ENCODE measurements around the gene FEZ2. TPM values are rescaled to one million over a fixed set of nuclear protein-coding genes. Genes with fewer than 3 reads are reported as not detected.

FEZ2 gene
- total and polyA plus RNA-seq, 2 of the 8 experiments (the other 6 are each of a cell fraction or from before 2014, with no cell fraction given): 7.5 to 16.4 TPM

DNA sequence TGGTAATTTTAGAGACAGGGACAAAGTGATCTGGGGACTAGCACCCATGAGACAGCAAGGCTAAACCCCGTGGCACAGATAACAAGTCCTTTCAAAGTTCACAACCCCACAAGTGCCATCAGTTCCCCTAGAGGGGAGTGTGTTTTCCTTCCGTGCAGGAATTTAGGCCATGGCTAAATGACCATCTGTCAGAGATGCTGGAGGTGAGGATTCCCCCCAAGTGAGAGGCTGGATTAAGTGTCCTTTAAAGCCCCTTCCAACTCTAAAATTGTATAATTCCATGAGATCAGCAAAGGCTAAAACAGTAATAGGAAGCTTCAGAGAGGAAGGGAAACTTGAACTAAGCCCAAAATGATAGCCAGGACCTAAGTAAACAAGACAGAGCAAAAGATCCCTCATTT lies 8.7 kb downstream of the FEZ2 start:
- no peak overlapping the region for H2BK5ac ChIP-seq (ENCODE audit: low read depth, low read length)
- no peaks in the 10 kb centered on the region for H3K79me2 ChIP-seq (ENCODE audit: control insufficient read depth in 1 of 2, insufficient read depth in 2 of 2, low read length in 2 of 2)
- no peak overlapping the region for H3K9ac ChIP-seq (replicated peaks in 1 of 4; ENCODE audit: extremely low read depth in 1 of 4, low read depth in 3 of 4, low read length in 3 of 4)
- H2BK20ac ChIP-seq (ENCODE audit: low read length): no peak overlapping the region
- no peak overlapping the region for H4K91ac ChIP-seq (replicated peaks; ENCODE audit: insufficient read length, low read length)
- no peak overlapping the region for H3K27ac ChIP-seq (ENCODE audit: low read depth, low read length)
- H3K4ac ChIP-seq (replicated peaks; ENCODE audit: insufficient read length, low read depth, low read length): no peak overlapping the region
- no peaks in the 10 kb centered on the region for H3K23me2 ChIP-seq (ENCODE audit: low read depth, low read length)
- ChIA-PET POLR2A (ENCODE audit: partially characterized antibody) (no interaction called here), CTCF (ENCODE audit: partially characterized antibody) (interaction anchor here (1.0 to 1.2 kb wide), 2 partner anchors 44 to 76 kb away, joined by 3 to 5 read pairs; no protein-coding TSS in a partner anchor)
- H3K79me1 ChIP-seq (ENCODE audit: low read depth, low read length): no peaks in the 10 kb centered on the region; the same call in 1 of the 2 replicates
- H2AFZ ChIP-seq (ENCODE audit: low read length): no peak overlapping the region
- no peak overlapping the region for H3K4me2 ChIP-seq (ENCODE audit: insufficient read depth in 1 of 2, low read depth in 2 of 2, low read length in 2 of 2)
- H3K27me3 ChIP-seq (replicated peaks in 1 of 4; ENCODE audit: control insufficient read depth in 3 of 4, extremely low read depth in 1 of 4, insufficient read depth in 3 of 4, low read length in 3 of 4): peaks cover 0 to 3% (median 0%) of the 10 kb centered on the region in 4 experiments; a peak in 1 of 7 replicates
- no peak overlapping the region for H2AK5ac ChIP-seq (ENCODE audit: low read depth, low read length)
- H3K18ac ChIP-seq (ENCODE audit: extremely low read depth, low read length): no peak overlapping the region
- 83% methylated on average over 2 of the region's 2 CpGs; no CpG with 5 or more reads in 1 of the 2 experiments for WGBS, 2 experiments (ENCODE audit: extremely low coverage in 1 of 2, insufficient coverage in 1 of 2, insufficient read length in 1 of 2, insufficient replicate concordance in 2 of 2, low coverage in 1 of 2, low lambda C conversion rate in 2 of 2, missing lambda C conversion rate in 1 of 2)
- no peak overlapping the region for H3K23ac ChIP-seq (ENCODE audit: insufficient read length)
- no peak overlapping the region for H4K5ac ChIP-seq (ENCODE audit: insufficient read length, low read depth, low read length)
- DNase-seq (ENCODE audit: low read depth in 1 of 2, low spot score in 2 of 2) (no peak), FAIRE-seq (no peak)
- no peaks in the 10 kb centered on the region for H3K4me1 ChIP-seq (replicated peaks in 1 of 4; ENCODE audit: control insufficient read depth in 3 of 4, insufficient read depth in 4 of 4, low read length in 3 of 4)
- no peak overlapping the region for H2BK12ac ChIP-seq (ENCODE audit: low read depth, low read length)
- TF ChIP-seq BACH1 (IDR thresholded peaks at IDR 0.05; ENCODE audit: low read length): no peak
- TF ChIP-seq JUN (IDR thresholded peaks at IDR 0.05; ENCODE audit: low read depth, low read length): no peak
- TF ChIP-seq RXRA (IDR thresholded peaks at IDR 0.05; ENCODE audit: insufficient read depth, low read depth, low read length): no peak
- TF ChIP-seq CBX8 (IDR thresholded peaks at IDR 0.05; ENCODE audit: borderline replicate concordance, low read depth, low read length): no peak
- no peak for TF ChIP-seq CTBP2 (IDR thresholded peaks at IDR 0.05; ENCODE audit: borderline replicate concordance, insufficient read depth, insufficient read length, low read length)
- TF ChIP-seq CBX5 (IDR thresholded peaks at IDR 0.05; ENCODE audit: low read depth, low read length): no peak
- no peak for TF ChIP-seq CHD2 (IDR thresholded peaks at IDR 0.05; ENCODE audit: low read length)
- no peak for TF ChIP-seq YY1 (IDR thresholded peaks at IDR 0.05; ENCODE audit: low read depth, low read length)
- no peak for TF ChIP-seq KDM1A (IDR thresholded peaks at IDR 0.05; ENCODE audit: borderline replicate concordance, low read length)
- no peak for TF ChIP-seq GABPA (IDR thresholded peaks at IDR 0.05; ENCODE audit: borderline replicate concordance, insufficient read depth, low read length)
- TF ChIP-seq POLR2AphosphoS5 (IDR thresholded peaks at IDR 0.05; ENCODE audit: low read depth, low read length): no peak
- no peak for TF ChIP-seq BRCA1 (IDR thresholded peaks at IDR 0.05; ENCODE audit: low read depth, low read length)
- no peak for TF ChIP-seq EZH2 (IDR thresholded peaks at IDR 0.05; ENCODE audit: low read depth, low read length, severe bottlenecking)
- TF ChIP-seq, protein P1, sequence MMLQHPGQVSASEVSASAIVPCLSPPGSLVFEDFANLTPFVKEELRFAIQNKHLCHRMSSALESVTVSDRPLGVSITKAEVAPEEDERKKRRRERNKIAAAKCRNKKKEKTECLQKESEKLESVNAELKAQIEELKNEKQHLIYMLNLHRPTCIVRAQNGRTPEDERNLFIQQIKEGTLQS (IDR thresholded peaks at IDR 0.05; ENCODE audit: insufficient read depth, low read depth, low read length): no peak
- no peak overlapping the region for H3K56ac ChIP-seq (replicated peaks; ENCODE audit: insufficient read length, low read depth, low read length)
- H3K9me3 ChIP-seq (ENCODE audit: insufficient read depth in 2 of 2, low read depth in 1 of 2, low read length in 1 of 2): no peaks in the 10 kb centered on the region
- H2BK120ac ChIP-seq (replicated peaks; ENCODE audit: low read depth, low read length): no peak overlapping the region
- H3K14ac ChIP-seq (ENCODE audit: insufficient read length): no peak overlapping the region
- no peak overlapping the region for H2BK15ac ChIP-seq (ENCODE audit: low read length)
- H4K20me1 ChIP-seq (replicated peaks in 1 of 2; ENCODE audit: control insufficient read depth in 1 of 2, insufficient read depth in 2 of 2, low read length in 2 of 2): peaks cover 0 to 2% of the 10 kb centered on the region in 2 experiments
- H3K36me3 ChIP-seq (ENCODE audit: control insufficient read depth in 2 of 4, insufficient read depth in 4 of 4, low read length in 3 of 4): no peaks in the 10 kb centered on the region; a peak in 2 of 8 replicates
- no peak overlapping the region for H3K4me3 ChIP-seq (ENCODE audit: extremely low read depth in 1 of 4, insufficient read depth in 2 of 4, low read depth in 3 of 4, low read length in 4 of 4)
- H4K8ac ChIP-seq (ENCODE audit: extremely low read depth, insufficient read depth, low read length): no peak overlapping the region
